K562 (cell line): ENCODE data around the gene KLHL22. TPM values are rescaled to one million over a fixed set of nuclear protein-coding genes. Genes with fewer than 3 reads are reported as not detected.

Source experiments
- CBFA2T2 ChIP-seq: fragments of 450-650 bp; conservative IDR thresholded peaks from 2 replicates; pipeline ENCODE4 v1.6.1; 2017; ENCODE audit warnings: mild to moderate bottlenecking
- CBX1 ChIP-seq: sonication (generic); IDR thresholded peaks from 2 replicates; pipeline ENCODE4 v1.6.1; 2016; ENCODE audit warnings: antibody characterized with exemption, low read depth, mild to moderate bottlenecking
- E2F6 ChIP-seq, 2 experiments: IDR thresholded peaks; 2 replicates each; pipeline ENCODE4 v1.6.1; 2011; ENCODE audit warnings: borderline replicate concordance in 1 of 2, control low read depth in 1 of 2, low read depth in 1 of 2, low read length in 1 of 2, mild to moderate bottlenecking in 1 of 2, mixed read lengths in 1 of 2, moderate library complexity in 1 of 2; ENCODE audit not compliant: insufficient read depth in 1 of 2, insufficient read length in 1 of 2, poor library complexity in 1 of 2, severe bottlenecking in 1 of 2; ENCODE audit errors: extremely low read depth in 1 of 2
- HNRNPK ChIP-seq: fragments of 200-400 bp; formaldehyde crosslinking; IDR thresholded peaks from one replicate; pipeline ENCODE4 v1.6.1; 2018; ENCODE audit warnings: mild to moderate bottlenecking, low read depth, low read length; ENCODE audit not compliant: poor library complexity, severe bottlenecking
- MLX ChIP-seq, 2 experiments: fragments of 450-650 bp in 1 of 2; sonication (generic) in 1 of 2; formaldehyde crosslinking; conservative IDR thresholded peaks; 2 replicates each; pipeline versions ENCODE4 v1.4.0 to v1.8.1; 2020 to 2022; ENCODE audit warnings: mild to moderate bottlenecking in 1 of 2, missing genetic modification reagents in 1 of 2
- MTA3 ChIP-seq: fragments of 450-650 bp; formaldehyde crosslinking; IDR thresholded peaks from 2 replicates; pipeline ENCODE4 v1.6.1; 2017; ENCODE audit warnings: mild to moderate bottlenecking, borderline replicate concordance
- REST ChIP-seq, 2 experiments: fragments of 450-650 bp; formaldehyde crosslinking in 1 of 2; IDR thresholded peaks; 2 replicates each; pipeline versions ENCODE4 v1.4.0 to v1.6.1; 2014 to 2020; ENCODE audit warnings: mild to moderate bottlenecking in 2 of 2, borderline replicate concordance in 1 of 2, low read depth in 1 of 2
- TEAD1 ChIP-seq, 2 experiments: fragments of 450-650 bp in 1 of 2; sonication (generic) in 1 of 2; formaldehyde crosslinking; IDR thresholded peaks; 2 replicates each; pipeline versions ENCODE4 v1.4.0 to v1.8.0; 2020 to 2022; ENCODE audit warnings: mild to moderate bottlenecking in 2 of 2, missing genetic modification reagents in 1 of 2
- TEAD4 ChIP-seq, 2 experiments: sonication (generic) in 1 of 2; formaldehyde crosslinking in 1 of 2; IDR thresholded peaks; 2 replicates each; pipeline versions ENCODE4 v1.6.1 to v1.8.0; 2012 to 2022; ENCODE audit warnings: borderline replicate concordance in 1 of 2, inconsistent platforms in 1 of 2, low read length in 1 of 2, mild to moderate bottlenecking in 1 of 2, missing genetic modification reagents in 1 of 2
- ZNF146 ChIP-seq: IDR thresholded peaks from one replicate; pipeline ENCODE4 v1.6.1; 2018; ENCODE audit warnings: missing compliant biosample characterization; ENCODE audit not compliant: unreplicated experiment
- ZNF263 ChIP-seq: sonication (generic); formaldehyde crosslinking; IDR thresholded peaks from 2 replicates; pipeline ENCODE4 v1.8.0; 2022; ENCODE audit warnings: mild to moderate bottlenecking, missing genetic modification reagents, borderline replicate concordance
- ZNF695 ChIP-seq: fragments of 450-650 bp; formaldehyde crosslinking; IDR thresholded peaks from 2 replicates; pipeline ENCODE4 v1.4.0; 2020; ENCODE audit warnings: mild to moderate bottlenecking, moderate library complexity
- polyA plus RNA-seq, 8 experiments: library from polyadenylated mRNA; depleted of rRNA in 4 of 8; stranded (reverse) in 5 of 8; unstranded in 3 of 8; fragments of >200 nt; fragmentation: Nextera tagmentation in 2 of 8; fragmentation: Illumina TruSeq in 1 of 8; extraction: Ambion mirVana in 2 of 8; extraction: Trizol in 1 of 8; gene quantifications; 2 replicates each; pipeline versions ENCODE4 v1.2.1 to v1.2.3, GENCODE V29; 2011 to 2014; ENCODE audit warnings: inconsistent platforms in 1 of 8, missing spikeins in 1 of 8
- total RNA-seq, 7 experiments: library from RNA; depleted of rRNA in 6 of 7; stranded (reverse); fragments of >200 nt in 6 of 7; fragmentation: Illumina TruSeq in 2 of 7; extraction: Trizol in 2 of 7; gene quantifications; 2 replicates each; pipeline versions ENCODE4 v1.2.1 to v1.2.3, GENCODE V29; 2011 to 2021; ENCODE audit warnings: low replicate concordance in 1 of 7

The KLHL22 gene
- total and polyA plus RNA-seq, 9 of the 15 experiments (the other 6 are each of a cell fraction or from before 2014, with no cell fraction given) = 1.3 to 25.6 (median 15.2) TPM

- TF ChIP-seq REST (IDR thresholded peaks at IDR 0.05; ENCODE audit: borderline replicate concordance) (no peak; the same call in 1 of the 2 replicates), REST (CRISPR knock-in tag; IDR thresholded peaks at IDR 0.05; ENCODE audit: low read depth) (peak; percentile 55; the same call in 1 of the 2 replicates), TEAD1 (CRISPR knock-in tag; IDR thresholded peaks at IDR 0.05) (peak in 1 of 2 experiments; percentile 83; a peak in 1 of 4 replicates), HNRNPK (peak; percentile 19), TEAD4 (IDR thresholded peaks at IDR 0.05; ENCODE audit: low read length) (no peak), TEAD4 (CRISPR knock-in tag; IDR thresholded peaks at IDR 0.05; ENCODE audit: borderline replicate concordance) (peak; percentile 87; the same call in 1 of the 2 replicates), ZNF263 (CRISPR knock-in tag) (peak; percentile 22; the same call in 1 of the 2 replicates), ZNF146 (peak; percentile 35), ZNF695 (CRISPR knock-in tag) (peak; percentile 68; the same call in 1 of the 2 replicates), E2F6 (IDR thresholded peaks at IDR 0.05; ENCODE audit: borderline replicate concordance in 1 of 2, extremely low read depth in 1 of 2, insufficient read depth in 1 of 2, insufficient read length in 1 of 2, low read depth in 1 of 2, low read length in 1 of 2, poor library complexity in 1 of 2, severe bottlenecking in 1 of 2) (peak in 1 of 2 experiments; percentile 0), CBX1 (peak; percentile 7; the same call in 1 of the 2 replicates), CBFA2T2 (no peak), MTA3 (peak; percentile 15; the same call in 1 of the 2 replicates), MLX (CRISPR knock-in tag; conservative IDR thresholded peaks at IDR 0.05) (peak; percentile 45 to 57; a peak in 1 of 4 replicates)
Measured at GRCh38 chr22:20430720-20431510, 64.7 kb downstream of the KLHL22 start (continued).
